HG03196 (cell line): ENCODE data around the gene NCOA4.
"Not testable (repeated sequence)": the region's sequence is repeated elsewhere in the genome, so short reads cannot be mapped to it uniquely, and the experiment has no call there.

Source experiments
- ATAC-seq: cut with Tn5 transposase; IDR thresholded peaks from one replicate; pipeline ENCODE4 v1.9.1; 2021; ENCODE audit not compliant: unreplicated experiment

Gene NCOA4

GRCh38 chr10:46052791-46053375 is 22.5 kb upstream of the NCOA4 start:
- no peak for ATAC-seq

GRCh38 chr10:46052057-46052790 is 21.8 kb upstream of the NCOA4 start:
- no peak for ATAC-seq

- ATAC-seq: no peak
Observed at GRCh38 chr10:46050941-46051623, 20.7 kb upstream of the NCOA4 start.

- not testable (repeated sequence) for ATAC-seq
Observed at GRCh38 chr10:46049497-46049831, 19.0 kb upstream of the NCOA4 start.

GRCh38 chr10:46048152-46048551 is 17.7 kb upstream of the NCOA4 start:
- no peak for ATAC-seq

- ATAC-seq: no peak
Observed at GRCh38 chr10:46046261-46046660, 15.8 kb upstream of the NCOA4 start, which contains the start of gene MSMB. Gene MSMB, minus strand, starts transcription at chr10:46046269. Its CDS starts 32 bp downstream, at chr10:46046237.

- no peak for ATAC-seq
Observed at GRCh38 chr10:46042527-46042926, 12.1 kb upstream of the NCOA4 start.

- ATAC-seq: no peak
Observed at GRCh38 chr10:46040004-46040403, 9.6 kb upstream of the NCOA4 start.

- no peak for ATAC-seq
Observed at GRCh38 chr10:46037107-46037825, 6.8 kb upstream of the NCOA4 start.

- no peak for ATAC-seq
Observed at GRCh38 chr10:46035923-46036849, 5.8 kb upstream of the NCOA4 start.

GRCh38 chr10:46033602-46034011 is 3.2 kb upstream of the NCOA4 start:
- ATAC-seq: no peak

GRCh38 chr10:46031648-46032532 is 1.5 kb upstream of the NCOA4 start:
- ATAC-seq: no peak

- no peak for ATAC-seq
Observed at GRCh38 chr10:46029461-46030030, 877 bp downstream of the NCOA4 start.

- ATAC-seq: no peak
Observed at GRCh38 chr10:46028584-46029460, 1.6 kb downstream of the NCOA4 start.

GRCh38 chr10:46026106-46026505 is 4.3 kb downstream of the NCOA4 start:
- ATAC-seq: no peak

- ATAC-seq: no peak
Observed at GRCh38 chr10:46025406-46025805, 5.0 kb downstream of the NCOA4 start.

- no peak for ATAC-seq
Observed at GRCh38 chr10:46024948-46025347, 5.5 kb downstream of the NCOA4 start.
